GM10248 (cell line): ENCODE results near the gene CAPZB.

Source experiments
- CTCF ChIA-PET: fragments of 300-600 bp; sonication (Branson Sonifier 250); formaldehyde crosslinking; extraction: SDS; loops from one replicate; lab custom pipeline; 2021; ENCODE audit warnings: antibody characterized with exemption; lab: Yijun Ruan, JAX
- POLR2A ChIA-PET: fragments of 350-650 bp; sonication (Branson Sonifier 250); formaldehyde crosslinking; extraction: SDS; loops from one replicate; lab custom pipeline; 2020; ENCODE audit warnings: antibody characterized with exemption; lab: Yijun Ruan, JAX
- DNase-seq: peaks from one replicate; pipeline ENCODE4 v3.0.0; 2012; ENCODE audit errors: extremely low spot score
- TF ChIP-seq, protein P1 (sequence below): IDR thresholded peaks from 2 replicates; pipeline ENCODE4 v1.5.1; 2012; ENCODE audit warnings: mild to moderate bottlenecking, low read depth; ENCODE audit errors: extremely low read depth, missing control alignments, control extremely low read depth

The CAPZB gene

DNA sequence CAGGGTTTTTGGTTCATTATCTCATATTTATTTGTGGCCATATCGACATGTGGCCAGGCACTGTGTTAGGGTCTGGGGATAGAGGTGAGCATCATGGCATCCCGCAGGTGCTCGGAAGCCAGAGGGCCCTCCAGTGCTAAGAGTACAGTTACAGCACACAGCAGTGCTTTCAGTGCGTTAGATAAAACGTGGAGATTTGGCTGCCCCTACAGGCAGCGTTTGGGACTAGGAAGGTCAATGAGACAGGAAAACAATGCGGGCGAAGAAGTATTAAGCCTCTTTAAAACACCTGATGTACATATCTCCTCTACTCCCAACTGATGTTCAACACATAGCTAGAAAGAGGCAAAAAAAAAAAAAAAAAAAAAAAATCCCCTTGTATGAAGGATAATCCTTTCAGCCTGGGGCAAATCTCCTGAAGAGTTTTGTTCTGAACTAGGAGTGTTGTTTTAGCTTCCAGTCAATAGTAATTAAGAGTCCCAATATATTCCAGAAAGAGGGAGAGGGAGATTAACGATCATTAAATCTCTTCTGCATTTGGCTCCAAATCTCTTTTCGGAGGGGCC lies 80.1 kb downstream of the CAPZB start:
- POLR2A ChIA-PET, result no interaction called here
- TF ChIP-seq, protein P1, sequence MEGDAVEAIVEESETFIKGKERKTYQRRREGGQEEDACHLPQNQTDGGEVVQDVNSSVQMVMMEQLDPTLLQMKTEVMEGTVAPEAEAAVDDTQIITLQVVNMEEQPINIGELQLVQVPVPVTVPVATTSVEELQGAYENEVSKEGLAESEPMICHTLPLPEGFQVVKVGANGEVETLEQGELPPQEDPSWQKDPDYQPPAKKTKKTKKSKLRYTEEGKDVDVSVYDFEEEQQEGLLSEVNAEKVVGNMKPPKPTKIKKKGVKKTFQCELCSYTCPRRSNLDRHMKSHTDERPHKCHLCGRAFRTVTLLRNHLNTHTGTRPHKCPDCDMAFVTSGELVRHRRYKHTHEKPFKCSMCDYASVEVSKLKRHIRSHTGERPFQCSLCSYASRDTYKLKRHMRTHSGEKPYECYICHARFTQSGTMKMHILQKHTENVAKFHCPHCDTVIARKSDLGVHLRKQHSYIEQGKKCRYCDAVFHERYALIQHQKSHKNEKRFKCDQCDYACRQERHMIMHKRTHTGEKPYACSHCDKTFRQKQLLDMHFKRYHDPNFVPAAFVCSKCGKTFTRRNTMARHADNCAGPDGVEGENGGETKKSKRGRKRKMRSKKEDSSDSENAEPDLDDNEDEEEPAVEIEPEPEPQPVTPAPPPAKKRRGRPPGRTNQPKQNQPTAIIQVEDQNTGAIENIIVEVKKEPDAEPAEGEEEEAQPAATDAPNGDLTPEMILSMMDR, result no peak
- CTCF ChIA-PET, result interaction anchor here (1.1 to 3.0 kb wide), 6 partner anchors 12 to 255 kb away, joined by 3 to 17 read pairs (median 4); no protein-coding TSS in a partner anchor
- DNase-seq, result no peak

DNA sequence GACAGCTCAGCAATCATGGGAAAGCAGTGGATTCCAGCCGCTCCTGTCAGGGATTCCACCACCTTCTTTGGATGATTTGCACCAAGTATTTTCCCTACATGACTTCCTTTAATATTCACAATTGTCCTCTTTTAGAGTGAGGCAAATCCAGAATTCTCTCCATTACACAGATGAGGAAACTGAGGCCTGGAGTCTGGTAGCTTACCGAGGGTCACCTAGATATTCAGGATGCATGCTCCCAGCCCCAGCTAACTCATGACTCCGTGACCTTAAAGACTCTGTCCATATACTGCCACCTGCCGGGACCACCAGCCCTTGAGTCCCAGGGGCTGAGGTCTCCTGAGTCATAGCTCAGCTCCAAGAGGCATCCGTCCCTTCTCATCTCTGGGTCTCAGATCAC lies 80.6 kb downstream of the CAPZB start:
- POLR2A ChIA-PET, result interaction anchor here (0.6 kb wide), 1 partner anchor 71 kb away, joined by 5 read pairs; no protein-coding TSS in a partner anchor
- TF ChIP-seq, protein P1, result no peak
- CTCF ChIA-PET, result interaction anchor here (1.0 to 3.0 kb wide), 3 partner anchors 8 to 255 kb away, joined by 3 to 17 read pairs (median 4); no protein-coding TSS in a partner anchor
- no peak for DNase-seq

DNA sequence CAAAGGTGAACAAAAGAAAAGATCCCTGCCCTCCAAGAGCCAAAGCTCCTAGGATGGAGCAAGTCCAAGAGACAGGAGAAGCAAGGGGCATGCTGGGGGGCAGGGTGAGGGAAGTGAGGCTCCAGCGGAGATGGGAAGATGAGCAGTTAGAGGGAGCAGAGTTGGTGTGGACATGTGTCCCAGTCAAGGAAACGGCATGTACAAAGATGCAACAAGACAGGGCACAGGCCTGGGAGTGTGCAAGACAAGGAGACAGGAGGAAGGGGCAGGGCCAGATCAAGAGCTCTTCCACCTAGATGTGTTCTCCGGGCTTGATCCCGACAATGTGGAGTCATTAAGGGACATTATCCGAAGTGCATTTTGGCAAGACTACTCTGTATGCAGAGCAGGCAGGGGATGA lies 82.1 kb downstream of the CAPZB start:
- TF ChIP-seq, protein P1, result no peak
- DNase-seq, result no peak
- ChIA-PET CTCF (interaction anchor here (0.6 to 4.0 kb wide), 4 partner anchors 11 to 248 kb away, joined by 3 to 27 read pairs (median 4); no protein-coding TSS in a partner anchor), POLR2A (no interaction called here)

DNA sequence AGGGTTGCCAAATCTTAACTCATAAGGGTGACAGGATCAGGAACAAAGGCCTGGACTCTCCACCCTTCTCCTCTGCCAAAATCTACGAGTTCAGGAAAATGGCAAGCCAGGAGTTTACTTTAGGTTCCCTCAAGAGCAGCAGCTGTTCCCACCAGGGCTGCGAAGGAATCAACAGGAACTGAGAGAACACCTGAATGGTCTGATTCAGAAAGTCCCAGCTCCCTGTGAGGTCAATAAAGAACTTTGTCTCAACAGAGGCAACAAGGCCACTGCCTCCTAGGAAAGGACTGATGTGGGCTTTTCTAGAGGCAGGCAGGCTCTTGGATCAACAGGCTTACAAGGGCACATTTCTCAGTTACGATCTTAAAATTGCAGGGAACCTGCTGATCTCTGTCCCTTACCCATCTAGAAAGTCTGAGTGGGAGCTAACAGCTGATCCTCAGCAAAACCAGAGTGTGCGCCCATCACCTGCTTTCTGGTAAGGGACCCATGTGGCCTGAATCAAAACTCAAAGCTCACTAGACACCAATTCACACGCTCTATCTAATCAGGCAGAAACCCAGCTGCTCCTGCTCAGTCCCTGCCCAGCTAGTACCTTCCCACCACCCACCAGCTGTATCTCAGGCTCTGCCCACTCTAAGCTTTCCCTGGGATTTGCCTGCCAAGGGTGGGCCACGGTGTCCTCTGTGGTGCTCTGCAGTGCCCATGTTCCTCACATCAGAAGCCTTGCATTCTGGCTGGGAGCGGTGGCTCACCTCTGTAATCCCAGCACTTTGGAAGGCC lies 83.1 kb downstream of the CAPZB start:
- ChIA-PET CTCF (interaction anchor here (1.0 to 4.0 kb wide), 7 partner anchors 10 to 249 kb away, joined by 3 to 27 read pairs (median 4); no protein-coding TSS in a partner anchor), POLR2A (no interaction called here)
- DNase-seq, result no peak
- TF ChIP-seq, protein P1, result no peak

DNA sequence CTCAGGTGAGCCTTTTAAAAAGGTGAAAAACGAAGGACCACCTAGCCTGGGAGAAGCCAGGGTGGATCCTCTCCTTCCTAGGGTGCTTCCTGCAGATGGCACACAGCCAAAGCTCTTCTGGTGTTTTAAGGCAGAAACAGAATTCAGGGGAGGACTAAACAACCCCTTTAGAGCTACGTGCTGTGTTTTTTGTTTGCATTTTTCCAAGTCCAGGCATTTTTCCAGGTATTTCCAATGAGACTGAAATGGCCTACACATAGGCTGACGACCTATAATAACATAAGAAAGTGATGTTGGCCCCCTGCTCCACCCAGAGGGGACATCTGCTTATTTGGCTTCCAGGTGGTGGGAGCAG lies 83.8 kb downstream of the CAPZB start:
- DNase-seq, result no peak
- CTCF ChIA-PET, result interaction anchor here (1.0 to 4.0 kb wide), 8 partner anchors 9 to 250 kb away, joined by 3 to 27 read pairs (median 4); no protein-coding TSS in a partner anchor
- TF ChIP-seq, protein P1, result no peak
- POLR2A ChIA-PET, result no interaction called here

DNA sequence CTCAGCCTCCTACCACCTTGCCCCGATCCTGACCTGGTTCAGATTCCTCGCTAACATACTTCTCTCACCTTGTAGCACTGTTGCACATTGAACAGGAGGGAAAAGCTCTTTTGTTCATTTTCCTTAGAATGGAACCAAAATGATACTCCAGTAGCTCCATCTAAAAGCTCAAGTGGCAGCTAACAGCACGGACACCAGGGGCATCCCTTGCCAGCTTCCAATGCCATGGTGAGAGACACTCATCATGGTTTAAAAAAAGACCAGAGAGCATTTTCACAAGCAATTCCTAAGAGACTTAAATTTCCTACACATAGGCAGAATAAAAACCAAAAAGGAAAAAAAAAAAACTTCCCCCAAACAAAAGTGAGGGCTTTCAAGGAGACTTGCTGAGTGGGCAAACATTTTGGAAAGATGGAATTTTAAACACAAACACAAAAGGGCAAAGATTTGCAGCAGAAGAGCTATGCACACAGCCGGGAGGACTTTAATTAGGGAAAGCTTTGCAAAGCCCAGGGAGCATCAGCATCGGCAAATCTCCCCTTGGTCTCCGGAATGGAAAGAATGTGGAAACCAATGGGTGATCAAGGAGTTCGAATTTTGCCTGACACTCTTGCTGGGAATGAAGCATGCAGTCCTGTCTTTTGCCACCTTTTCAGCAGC lies 84.3 kb downstream of the CAPZB start:
- TF ChIP-seq, protein P1, result no peak
- DNase-seq, result no peak
- CTCF ChIA-PET, result interaction anchor here (1.0 to 4.0 kb wide), 7 partner anchors 9 to 314 kb away, joined by 3 to 27 read pairs (median 4); no protein-coding TSS in a partner anchor
- POLR2A ChIA-PET, result no interaction called here
